ENCODE data around the gene KANSL3. TPM values are rescaled to one million over a fixed set of nuclear protein-coding genes. Genes with fewer than 3 reads are reported as not detected.

Gene KANSL3
- total RNA-seq, 4 donors from 2014 or later = 20.1 to 39.6 (median 36.0) TPM

- WGBS, 2 donors = 0 to 1% methylated on average over 28 to 33 of the region's 50 CpGs
- intact Hi-C loops (cut with DNase I; ENCODE audit: low total_unique reads) = no loop called here
These were observed 548 bp downstream of the KANSL3 start for GRCh38 chr2:96637385-96638143.

GRCh38 chr2:96636551-96637171, 1.5 kb downstream of the KANSL3 start:
- no peak for DNase-seq (ENCODE audit: low spot score in 2 of 2)
- WGBS, 2 donors = 36 to 42% methylated on average over 14 of the region's 14 CpGs
- TF ChIP-seq POLR2A (IDR thresholded peaks at IDR 0.05) (no peak), CTCF (IDR thresholded peaks at IDR 0.05) (no peak)
- H3K4me3 ChIP-seq (ENCODE audit: low read depth, poor library complexity, severe bottlenecking) = no peak overlapping the region
- intact Hi-C loops (cut with DNase I; ENCODE audit: low total_unique reads) = no loop called here

More at GRCh38 chr2:96637385-96638143, 548 bp downstream of the KANSL3 start:
- no peak for TF ChIP-seq POLR2A (IDR thresholded peaks at IDR 0.05)
- TF ChIP-seq CTCF (IDR thresholded peaks at IDR 0.05) = no peak
- peak overlapping the region; percentile 46 for H3K4me3 ChIP-seq (ENCODE audit: low read depth, poor library complexity, severe bottlenecking)
- peak; percentile 79 to 97 for DNase-seq (ENCODE audit: low spot score in 2 of 2)

- 94 to 95% methylated on average over 9 of the region's 9 CpGs for WGBS, 2 donors
- intact Hi-C loops (cut with DNase I; ENCODE audit: low total_unique reads) = no loop called here
These were observed 4.5 kb downstream of the KANSL3 start for GRCh38 chr2:96633641-96634040.

GRCh38 chr2:96631804-96632435, 6.2 kb downstream of the KANSL3 start:
- no peak overlapping the region for H3K4me3 ChIP-seq (ENCODE audit: low read depth, poor library complexity, severe bottlenecking)
- intact Hi-C loops (cut with DNase I; ENCODE audit: low total_unique reads) = no loop called here
- TF ChIP-seq CTCF (IDR thresholded peaks at IDR 0.05) = no peak
- TF ChIP-seq POLR2A (IDR thresholded peaks at IDR 0.05) = no peak
- WGBS, 2 donors = 76 to 85% methylated on average over 4 of the region's 4 CpGs
- no peak for DNase-seq (ENCODE audit: low spot score in 2 of 2)

More at GRCh38 chr2:96633641-96634040, 4.5 kb downstream of the KANSL3 start:
- TF ChIP-seq CTCF (IDR thresholded peaks at IDR 0.05) (no peak), POLR2A (IDR thresholded peaks at IDR 0.05) (no peak)
- no peak for DNase-seq (ENCODE audit: low spot score in 2 of 2)
- no peak overlapping the region for H3K4me3 ChIP-seq (ENCODE audit: low read depth, poor library complexity, severe bottlenecking)

- TF ChIP-seq CTCF (IDR thresholded peaks at IDR 0.05) (no peak), POLR2A (IDR thresholded peaks at IDR 0.05) (no peak)
- intact Hi-C loops (cut with DNase I; ENCODE audit: low total_unique reads) = loop anchor here (10.0 kb wide), 1 partner anchor 338 kb away; no protein-coding TSS in a partner anchor
These were observed 11.6 kb downstream of the KANSL3 start for GRCh38 chr2:96626553-96626942.

More at GRCh38 chr2:96626553-96626942, 11.6 kb downstream of the KANSL3 start:
- 17 to 29% methylated on average over 2 of the region's 2 CpGs for WGBS, 2 donors
- H3K4me3 ChIP-seq (ENCODE audit: low read depth, poor library complexity, severe bottlenecking) = no peak overlapping the region
- no peak for DNase-seq (ENCODE audit: low spot score in 2 of 2)
